ENCODE results near the gene ANKRD52.

The ANKRD52 gene

GRCh38 chr12:56241424-56242303, 16.5 kb downstream of the ANKRD52 start:
- no peak for DNase-seq (ENCODE audit: low spot score)

- DNase-seq (ENCODE audit: low spot score), result no peak
These were observed 20.6 kb downstream of the ANKRD52 start for GRCh38 chr12:56237552-56237951.

- no peak for DNase-seq (ENCODE audit: low spot score)
These were observed 21.2 kb downstream of the ANKRD52 start for GRCh38 chr12:56236985-56237384.

GRCh38 chr12:56236091-56236490, 22.1 kb downstream of the ANKRD52 start:
- no peak for DNase-seq (ENCODE audit: low spot score)

- DNase-seq (ENCODE audit: low spot score), result no peak
These were observed 23.3 kb downstream of the ANKRD52 start for GRCh38 chr12:56234746-56235436.

GRCh38 chr12:56231184-56231582, 27.0 kb downstream of the ANKRD52 start:
- no peak for DNase-seq (ENCODE audit: low spot score)

- DNase-seq (ENCODE audit: low spot score), result no peak
These were observed 27.6 kb downstream of the ANKRD52 start for GRCh38 chr12:56230432-56231183.

GRCh38 chr12:56229916-56230431, 28.2 kb downstream of the ANKRD52 start, which contains the start of gene SLC39A5:
TSS of gene SLC39A5 (plus strand) at chr12:56230051. CDS start at chr12:56231275, 1,224 bp downstream.
- DNase-seq (ENCODE audit: low spot score), result no peak

- no peak for DNase-seq (ENCODE audit: low spot score)
These were observed 29.1 kb downstream of the ANKRD52 start for GRCh38 chr12:56229082-56229481.

GRCh38 chr12:56224954-56225353, 33.2 kb downstream of the ANKRD52 start:
- no peak for DNase-seq (ENCODE audit: low spot score)

GRCh38 chr12:56224102-56224701, 34.0 kb downstream of the ANKRD52 start, which contains the start of gene NABP2:
TSS of gene NABP2 (plus strand) at chr12:56224342. CDS start at chr12:56224857, 515 bp downstream.
- DNase-seq (ENCODE audit: low spot score), result peak; percentile 94

- no peak for DNase-seq (ENCODE audit: low spot score)
These were observed 34.5 kb downstream of the ANKRD52 start for GRCh38 chr12:56223571-56224101.

GRCh38 chr12:56222531-56222895, 35.7 kb downstream of the ANKRD52 start:
- no peak for DNase-seq (ENCODE audit: low spot score)

GRCh38 chr12:56221757-56222530, 36.2 kb downstream of the ANKRD52 start, which contains the start of gene RNF41:
TSS of gene RNF41 (minus strand) at chr12:56221922. CDS start at chr12:56214047, 7,875 bp downstream.
- DNase-seq (ENCODE audit: low spot score), result peak; percentile 96

- peak; percentile 21 for DNase-seq (ENCODE audit: low spot score)
These were observed 36.9 kb downstream of the ANKRD52 start for GRCh38 chr12:56221232-56221756.

- DNase-seq (ENCODE audit: low spot score), result peak; percentile 21
These were observed 37.5 kb downstream of the ANKRD52 start for GRCh38 chr12:56220611-56221231.

- DNase-seq (ENCODE audit: low spot score), result no peak
These were observed 38.3 kb downstream of the ANKRD52 start for GRCh38 chr12:56219840-56220239.

- no peak for DNase-seq (ENCODE audit: low spot score)
These were observed 41.7 kb downstream of the ANKRD52 start for GRCh38 chr12:56216461-56216860.

- no peak for DNase-seq (ENCODE audit: low spot score)
These were observed 44.3 kb downstream of the ANKRD52 start for GRCh38 chr12:56213878-56214277.

GRCh38 chr12:56212361-56212760, 45.8 kb downstream of the ANKRD52 start:
- DNase-seq (ENCODE audit: low spot score), result peak; percentile 63

Measured in hematopoietic multipotent progenitor cell treated with erythropoietin and hydrocortisone succinate and interleukin-3 and kit ligand, for 15 days (in vitro differentiated cells).